Karpas-422 (cell line): ENCODE measurements around the gene CCNY. TPM values are rescaled to one million over a fixed set of nuclear protein-coding genes. Genes with fewer than 3 reads are reported as not detected.

Experiments used
- DNase-seq: peaks from one replicate; pipeline ENCODE4 v3.0.0-alpha.2; 2015
- H2AFZ ChIP-seq: fragments of 200-600 bp; sonication (generic); 2 replicates; pipeline ENCODE4 v1.6.1; 2014; ENCODE audit warnings: antibody characterized with exemption, low read length, mixed read lengths
- H3K27ac ChIP-seq: fragments of 200-600 bp; sonication (generic); 2 replicates; pipeline ENCODE4 v1.5.1; 2014; ENCODE audit warnings: mild to moderate bottlenecking, low read length, moderate library complexity
- H3K27me3 ChIP-seq: fragments of 200-600 bp; sonication (generic); 2 replicates; pipeline ENCODE4 v1.6.1; 2014; ENCODE audit warnings: low read length, mixed read lengths
- H3K36me3 ChIP-seq: fragments of 200-600 bp; sonication (generic); 2 replicates; pipeline ENCODE4 v1.6.1; 2014; ENCODE audit warnings: low read length, mixed read lengths; ENCODE audit not compliant: insufficient read depth
- H3K4me1 ChIP-seq: fragments of 200-600 bp; sonication (generic); 2 replicates; pipeline ENCODE4 v1.6.1; 2014; ENCODE audit warnings: mild to moderate bottlenecking, low read length, mixed read lengths
- H3K4me2 ChIP-seq: fragments of 200-600 bp; sonication (generic); 2 replicates; pipeline ENCODE4 v1.6.1; 2014; ENCODE audit warnings: low read length, low read depth, mild to moderate bottlenecking; ENCODE audit not compliant: poor library complexity, severe bottlenecking
- H3K4me3 ChIP-seq: fragments of 200-600 bp; sonication (generic); 2 replicates; pipeline ENCODE4 v1.5.1; 2014; ENCODE audit warnings: mild to moderate bottlenecking, antibody characterized with exemption, low read length, mixed read lengths
- H3K79me2 ChIP-seq: fragments of 200-600 bp; sonication (generic); 2 replicates; pipeline ENCODE4 v1.6.1; 2014; ENCODE audit warnings: mild to moderate bottlenecking, low read length, mixed read lengths
- H3K9ac ChIP-seq: fragments of 200-600 bp; sonication (generic); 2 replicates; pipeline ENCODE4 v1.6.0; 2014; ENCODE audit warnings: low read length
- H3K9me2 ChIP-seq: fragments of 200-600 bp; sonication (generic), shearing (Covaris generic); replicated peaks from 2 replicates; pipeline ENCODE4 v1.6.0; 2014; ENCODE audit warnings: mild to moderate bottlenecking, low read length, moderate library complexity; ENCODE audit not compliant: insufficient read depth
- H3K9me3 ChIP-seq: fragments of 300-700, 200-600 bp; sonication (generic); 2 replicates; pipeline ENCODE4 v1.6.1; 2014; ENCODE audit warnings: low read length, mixed read lengths
- H4K20me1 ChIP-seq: fragments of 200-600 bp; sonication (generic); 2 replicates; pipeline ENCODE4 v1.6.1; 2014; ENCODE audit warnings: mild to moderate bottlenecking, antibody characterized with exemption, low read length, low read depth; ENCODE audit not compliant: insufficient read depth
- total RNA-seq: library from RNA; depleted of rRNA; stranded (reverse); fragments of >200 nt; shearing (Covaris generic); gene quantifications from 2 replicates; pipeline ENCODE4 v1.2.3, GENCODE V29; 2014; ENCODE audit warnings: low replicate concordance

Gene CCNY
- total RNA-seq, 1 experiment from 2014 or later = 19.4 TPM

- H3K4me1 ChIP-seq = no peaks in the 10 kb centered on the region
- no peak overlapping the region for H3K9ac ChIP-seq
- H4K20me1 ChIP-seq = no peaks in the 10 kb centered on the region
- no peaks in the 10 kb centered on the region for H3K9me2 ChIP-seq
- DNase-seq = no peak
- H3K27ac ChIP-seq = no peak overlapping the region
- no peaks in the 10 kb centered on the region for H3K27me3 ChIP-seq
- H2AFZ ChIP-seq = no peak overlapping the region
- H3K4me2 ChIP-seq = no peak overlapping the region
- H3K9me3 ChIP-seq = peaks cover 3% of the 10 kb centered on the region; the same call in 1 of the 2 replicates
- H3K36me3 ChIP-seq = no peaks in the 10 kb centered on the region
- H3K79me2 ChIP-seq = peaks cover 47% of the 10 kb centered on the region
- no peak overlapping the region for H3K4me3 ChIP-seq
Measured at GRCh38 chr10:35326466-35327235, 9.7 kb upstream of the CCNY start.

GRCh38 chr10:35327790-35328403 is 8.4 kb upstream of the CCNY start:
- no peak for DNase-seq
- Histone ChIP-seq H4K20me1 (no peaks in the 10 kb centered on the region), H3K9me3 (peaks cover 3% of the 10 kb centered on the region; the same call in 1 of the 2 replicates), H3K4me2 (no peak overlapping the region), H3K36me3 (no peaks in the 10 kb centered on the region), H3K27me3 (no peaks in the 10 kb centered on the region), H3K27ac (no peak overlapping the region), H3K79me2 (peaks cover 45% of the 10 kb centered on the region), H3K4me3 (no peak overlapping the region), H3K9me2 (no peaks in the 10 kb centered on the region), H3K4me1 (no peaks in the 10 kb centered on the region), H2AFZ (no peak overlapping the region), H3K9ac (no peak overlapping the region)

GRCh38 chr10:35328404-35329037 is 7.8 kb upstream of the CCNY start:
- Histone ChIP-seq H3K9me3 (no peaks in the 10 kb centered on the region), H4K20me1 (no peaks in the 10 kb centered on the region), H3K9me2 (no peaks in the 10 kb centered on the region), H3K27ac (no peak overlapping the region), H3K4me3 (no peak overlapping the region), H3K4me2 (no peak overlapping the region), H3K9ac (no peak overlapping the region), H3K79me2 (peaks cover 47% of the 10 kb centered on the region), H3K36me3 (no peaks in the 10 kb centered on the region), H2AFZ (no peak overlapping the region), H3K27me3 (no peaks in the 10 kb centered on the region), H3K4me1 (no peaks in the 10 kb centered on the region)
- DNase-seq = no peak

- no peak overlapping the region for H3K27ac ChIP-seq
- no peaks in the 10 kb centered on the region for H4K20me1 ChIP-seq
- H3K4me2 ChIP-seq = no peak overlapping the region
- no peak overlapping the region for H2AFZ ChIP-seq
- no peak overlapping the region for H3K9ac ChIP-seq
- no peaks in the 10 kb centered on the region for H3K9me2 ChIP-seq
- peaks cover 6% of the 10 kb centered on the region for H3K4me1 ChIP-seq
- no peaks in the 10 kb centered on the region for H3K36me3 ChIP-seq
- H3K27me3 ChIP-seq = no peaks in the 10 kb centered on the region
- no peaks in the 10 kb centered on the region for H3K9me3 ChIP-seq
- H3K4me3 ChIP-seq = no peak overlapping the region
- DNase-seq = no peak
- H3K79me2 ChIP-seq = peaks cover 53% of the 10 kb centered on the region
Measured at GRCh38 chr10:35329520-35329919, 6.8 kb upstream of the CCNY start.

GRCh38 chr10:35331894-35332640 is 4.2 kb upstream of the CCNY start:
- Histone ChIP-seq H3K36me3 (no peaks in the 10 kb centered on the region), H3K27me3 (peaks cover under 1% of the 10 kb centered on the region; the same call in 1 of the 2 replicates), H3K9me2 (no peaks in the 10 kb centered on the region), H3K4me3 (no peak overlapping the region), H3K79me2 (peaks cover 57% of the 10 kb centered on the region), H2AFZ (no peak overlapping the region), H3K27ac (no peak overlapping the region), H3K9me3 (no peaks in the 10 kb centered on the region), H3K4me1 (peaks cover 16% of the 10 kb centered on the region), H3K4me2 (no peak overlapping the region), H4K20me1 (peaks cover under 1% of the 10 kb centered on the region; the same call in 1 of the 2 replicates), H3K9ac (no peak overlapping the region)
- DNase-seq = no peak

GRCh38 chr10:35334297-35334696 is 2.0 kb upstream of the CCNY start:
- Histone ChIP-seq H3K36me3 (no peaks in the 10 kb centered on the region), H3K9me2 (no peaks in the 10 kb centered on the region), H2AFZ (no peak overlapping the region), H3K9me3 (no peaks in the 10 kb centered on the region), H3K9ac (peak overlapping the region; percentile 12; the same call in 1 of the 2 replicates), H3K4me2 (peak overlapping the region; percentile 52), H3K27ac (no peak overlapping the region), H3K27me3 (peaks cover 2% of the 10 kb centered on the region; the same call in 1 of the 2 replicates), H3K79me2 (peaks cover 56% of the 10 kb centered on the region), H4K20me1 (peaks cover 23% of the 10 kb centered on the region), H3K4me1 (peaks cover 27% of the 10 kb centered on the region), H3K4me3 (peak overlapping the region; percentile 6; the same call in 1 of the 2 replicates)
- DNase-seq = no peak

- Histone ChIP-seq H3K79me2 (peaks cover 53% of the 10 kb centered on the region), H3K9ac (peak overlapping the region; percentile 80), H3K27ac (no peak overlapping the region), H3K9me2 (no peaks in the 10 kb centered on the region), H3K4me1 (peaks cover 27% of the 10 kb centered on the region), H3K4me3 (peak overlapping the region; percentile 91), H4K20me1 (peaks cover 29% of the 10 kb centered on the region), H3K27me3 (peaks cover 2% of the 10 kb centered on the region; the same call in 1 of the 2 replicates), H3K9me3 (no peaks in the 10 kb centered on the region), H2AFZ (peak overlapping the region; percentile 88; the same call in 1 of the 2 replicates), H3K4me2 (peak overlapping the region; percentile 80), H3K36me3 (no peaks in the 10 kb centered on the region)
- peak; percentile 67 for DNase-seq
Measured at GRCh38 chr10:35335133-35336083, 901 bp upstream of the CCNY start.
